ENCODE measurements around the gene AGMO.
"Not testable (repeated sequence)": the region's sequence is repeated elsewhere in the genome, so short reads cannot be mapped to it uniquely, and the experiment has no call there.

Gene AGMO

GRCh38 chr7:15305002-15305600 is 256.7 kb downstream of the AGMO start:
- FAIRE-seq = peak; percentile 88

- FAIRE-seq = no peak
Measured at GRCh38 chr7:15303357-15303756, 258.5 kb downstream of the AGMO start.

GRCh38 chr7:15300986-15301385 is 260.8 kb downstream of the AGMO start:
- not testable (repeated sequence) for FAIRE-seq

- no peak for FAIRE-seq
Measured at GRCh38 chr7:15292138-15292537, 269.7 kb downstream of the AGMO start.

GRCh38 chr7:15291699-15292098 is 270.1 kb downstream of the AGMO start:
- no peak for FAIRE-seq

- no peak for FAIRE-seq
Measured at GRCh38 chr7:15288741-15289140, 273.1 kb downstream of the AGMO start.

GRCh38 chr7:15284396-15284795 is 277.4 kb downstream of the AGMO start:
- FAIRE-seq = no peak

GRCh38 chr7:15280078-15280733 is 281.6 kb downstream of the AGMO start:
- FAIRE-seq = no peak

GRCh38 chr7:15279640-15280039 is 282.2 kb downstream of the AGMO start:
- no peak for FAIRE-seq

- FAIRE-seq = no peak
Measured at GRCh38 chr7:15257689-15258088, 304.1 kb downstream of the AGMO start.

GRCh38 chr7:15252181-15252580 is 309.6 kb downstream of the AGMO start:
- FAIRE-seq = no peak

- no peak for FAIRE-seq
Measured at GRCh38 chr7:15248514-15248913, 313.3 kb downstream of the AGMO start.

- no peak for FAIRE-seq
Measured at GRCh38 chr7:15245831-15246230, 316.0 kb downstream of the AGMO start.

- no peak for FAIRE-seq
Measured at GRCh38 chr7:15239801-15240200, 322.0 kb downstream of the AGMO start.

- FAIRE-seq = no peak
Measured at GRCh38 chr7:15236952-15237351, 324.9 kb downstream of the AGMO start.

- FAIRE-seq = no peak
Measured at GRCh38 chr7:15234431-15234830, 327.4 kb downstream of the AGMO start.

GRCh38 chr7:15228831-15229230 is 333.0 kb downstream of the AGMO start:
- no peak for FAIRE-seq

- no peak for FAIRE-seq
Measured at GRCh38 chr7:15225981-15226380, 335.8 kb downstream of the AGMO start.

GRCh38 chr7:15219758-15220157 is 342.1 kb downstream of the AGMO start:
- no peak for FAIRE-seq

GRCh38 chr7:15218261-15218660 is 343.6 kb downstream of the AGMO start:
- FAIRE-seq = peak; percentile 13

- no peak for FAIRE-seq
Measured at GRCh38 chr7:15215616-15216015, 346.2 kb downstream of the AGMO start.

GRCh38 chr7:15214976-15215375 is 346.8 kb downstream of the AGMO start:
- no peak for FAIRE-seq

- FAIRE-seq = no peak
Measured at GRCh38 chr7:15213093-15213492, 348.7 kb downstream of the AGMO start.

GRCh38 chr7:15209429-15209828 is 352.4 kb downstream of the AGMO start:
- FAIRE-seq = no peak

GRCh38 chr7:15204421-15204820 is 357.4 kb downstream of the AGMO start:
- FAIRE-seq = no peak

All from G401.6 (cell line).